NCI-H526 (cell line): ENCODE results near the gene MEN1.

Experiments
- DNase-seq, 2 experiments: peaks; one replicate each; lab custom pipeline; 2025; lab: John Stamatoyannopoulos, UW

MEN1 gene

DNA sequence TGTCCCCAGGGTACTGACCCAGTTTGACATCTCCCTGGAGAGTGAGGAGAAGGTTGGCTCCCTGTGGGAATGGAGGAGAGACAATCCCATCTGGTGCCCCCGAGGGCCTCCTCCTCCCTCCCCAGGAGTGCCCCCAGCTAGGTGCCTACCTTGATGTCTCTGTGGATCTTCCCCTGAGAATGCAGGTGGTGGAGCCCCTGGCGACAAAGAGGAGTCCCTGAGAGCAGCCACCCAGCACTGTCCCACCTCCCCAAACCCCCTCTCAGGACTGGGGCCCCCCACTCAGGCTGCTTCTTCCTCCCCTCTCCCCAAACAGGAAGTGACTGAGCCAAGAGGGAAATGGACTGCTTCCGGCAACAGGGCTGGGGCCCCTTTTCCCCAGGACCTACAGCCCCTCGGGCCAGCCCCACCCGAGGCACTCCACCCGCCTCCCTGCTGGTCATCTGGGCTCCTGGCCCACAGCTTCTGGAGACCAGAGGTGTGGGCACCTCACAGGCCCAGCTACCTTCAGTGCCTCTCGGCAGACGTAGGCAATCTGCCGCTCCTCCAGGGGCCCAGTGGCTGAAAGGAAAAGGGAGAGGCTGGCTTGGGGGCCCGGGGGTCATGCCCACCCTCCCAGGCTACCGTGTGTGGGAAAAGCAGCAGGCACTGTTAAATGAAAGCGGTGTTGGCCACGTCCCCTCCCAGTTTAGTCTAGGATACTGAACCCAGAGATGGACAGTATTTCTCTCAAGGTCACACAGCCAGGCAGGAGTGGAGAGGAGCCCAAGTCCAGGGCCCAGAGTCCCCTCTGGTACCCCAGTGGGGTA, 8.6 kb downstream of the MEN1 start:
- DNase-seq, result no peak

DNA sequence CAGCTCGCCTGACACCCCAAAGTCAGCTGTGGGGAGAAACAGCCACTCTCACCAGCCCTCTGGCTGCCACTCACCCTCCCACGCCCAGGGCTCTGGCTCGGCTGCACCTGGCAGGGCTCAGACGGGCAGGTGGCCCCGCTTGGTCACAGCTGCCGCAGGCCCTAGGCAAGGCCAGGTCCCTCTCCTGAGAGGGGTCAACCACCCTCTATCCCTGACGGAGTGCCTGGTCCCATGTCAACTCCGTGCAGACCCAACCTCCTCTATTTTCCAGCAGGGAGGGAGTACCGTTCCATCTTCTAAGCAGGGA, 9.2 kb downstream of the MEN1 start:
- no peak for DNase-seq

- no peak for DNase-seq
These were observed 9.8 kb downstream of the MEN1 start for GRCh38 chr11:64800303-64801157.

- no peak for DNase-seq
These were observed 10.6 kb downstream of the MEN1 start for GRCh38 chr11:64799623-64800302.

- DNase-seq, result no peak
These were observed 11.1 kb downstream of the MEN1 start for GRCh38 chr11:64799256-64799622.

DNA sequence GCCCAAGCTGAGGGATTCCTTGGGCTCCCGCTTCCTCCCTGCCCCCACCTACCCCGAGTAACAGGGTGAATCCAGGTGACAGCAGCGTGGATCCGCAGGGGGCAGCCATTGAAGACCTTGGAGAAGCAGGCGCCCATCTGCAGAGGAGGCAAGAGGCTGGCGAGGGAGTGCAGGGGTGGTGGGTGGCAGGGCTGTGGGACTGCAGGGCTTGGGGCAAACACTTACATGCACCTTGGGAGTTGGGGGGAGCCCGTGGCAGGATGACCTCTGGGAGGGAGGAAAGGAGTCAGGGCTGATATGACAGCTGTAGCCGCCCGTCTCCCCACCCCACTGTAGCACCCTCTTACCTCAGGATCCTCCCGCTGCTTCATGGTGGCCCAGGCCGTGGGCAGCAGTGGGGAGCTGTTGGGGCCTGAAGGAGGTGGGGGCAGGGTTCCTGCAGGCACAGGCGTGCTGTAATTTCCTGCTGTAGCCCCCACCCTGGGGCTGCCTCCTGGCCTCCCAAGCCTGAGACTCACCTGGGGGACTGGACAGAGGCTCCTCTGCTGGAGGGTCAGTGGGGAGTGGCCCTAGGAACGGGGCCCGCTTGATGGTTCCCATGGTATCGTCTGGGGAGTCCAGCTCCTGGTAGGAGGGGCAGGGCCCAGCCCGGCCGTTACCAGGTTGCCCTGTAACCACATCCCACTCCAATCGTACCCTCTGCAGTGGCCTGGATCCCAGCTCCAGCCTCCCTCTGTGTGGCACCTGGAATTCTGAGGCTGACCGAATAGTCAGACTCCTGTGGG, 13.4 kb downstream of the MEN1 start:
- no peak for DNase-seq

DNA sequence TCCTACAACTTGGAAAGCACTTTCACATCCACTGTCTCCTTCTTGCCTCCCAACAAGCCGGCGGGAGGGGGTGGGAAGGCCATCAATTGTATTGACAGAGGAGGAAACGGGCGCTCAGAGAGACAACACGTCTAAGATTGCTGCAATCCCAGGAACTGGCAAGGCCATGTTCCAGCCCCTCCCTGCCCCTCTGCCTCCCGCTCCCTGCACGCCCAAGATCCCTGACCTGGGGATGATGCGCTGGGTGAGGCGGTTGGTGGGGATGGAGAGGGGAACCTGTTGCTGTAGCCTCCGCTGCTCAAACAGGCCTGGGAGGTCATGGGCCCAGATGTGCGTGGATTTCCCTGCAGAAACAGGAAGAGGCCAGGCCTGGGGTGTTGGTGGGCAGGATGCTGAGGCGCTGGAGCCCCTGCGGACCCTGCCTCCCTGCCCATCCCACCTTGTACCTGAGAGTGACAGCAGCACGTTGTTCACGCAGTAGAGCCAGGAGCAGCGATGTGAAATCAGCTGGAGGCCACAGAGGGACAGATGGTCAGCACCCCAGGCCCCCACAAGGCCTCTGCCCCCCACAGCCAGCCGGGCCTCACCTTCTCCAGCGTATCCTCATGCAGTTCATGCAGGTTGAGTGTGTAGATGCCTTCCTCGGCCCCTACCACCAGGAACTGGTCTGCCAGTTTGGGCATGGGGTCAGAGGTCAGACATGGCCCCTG, 14.1 kb downstream of the MEN1 start:
- DNase-seq, result no peak

DNA sequence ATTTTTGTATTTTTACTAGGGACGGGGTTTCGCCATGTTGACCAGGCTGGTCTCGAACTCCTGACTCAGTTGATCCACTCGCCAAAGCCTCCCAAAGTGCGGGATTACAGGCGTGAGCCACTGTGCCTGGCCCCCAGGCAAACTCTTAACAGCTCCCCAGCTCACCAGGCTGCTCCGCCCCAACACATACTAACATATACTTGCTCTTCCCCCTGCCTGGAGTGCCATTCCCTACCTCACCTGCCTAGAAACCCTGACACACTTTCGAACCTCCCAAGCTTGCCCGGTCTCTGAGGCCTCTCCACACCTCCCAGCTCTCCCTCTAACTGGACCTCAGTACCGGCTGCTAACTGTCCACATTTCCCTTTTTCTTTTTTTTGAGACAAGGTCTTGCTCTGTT, 15.8 kb downstream of the MEN1 start:
- no peak for DNase-seq

DNA sequence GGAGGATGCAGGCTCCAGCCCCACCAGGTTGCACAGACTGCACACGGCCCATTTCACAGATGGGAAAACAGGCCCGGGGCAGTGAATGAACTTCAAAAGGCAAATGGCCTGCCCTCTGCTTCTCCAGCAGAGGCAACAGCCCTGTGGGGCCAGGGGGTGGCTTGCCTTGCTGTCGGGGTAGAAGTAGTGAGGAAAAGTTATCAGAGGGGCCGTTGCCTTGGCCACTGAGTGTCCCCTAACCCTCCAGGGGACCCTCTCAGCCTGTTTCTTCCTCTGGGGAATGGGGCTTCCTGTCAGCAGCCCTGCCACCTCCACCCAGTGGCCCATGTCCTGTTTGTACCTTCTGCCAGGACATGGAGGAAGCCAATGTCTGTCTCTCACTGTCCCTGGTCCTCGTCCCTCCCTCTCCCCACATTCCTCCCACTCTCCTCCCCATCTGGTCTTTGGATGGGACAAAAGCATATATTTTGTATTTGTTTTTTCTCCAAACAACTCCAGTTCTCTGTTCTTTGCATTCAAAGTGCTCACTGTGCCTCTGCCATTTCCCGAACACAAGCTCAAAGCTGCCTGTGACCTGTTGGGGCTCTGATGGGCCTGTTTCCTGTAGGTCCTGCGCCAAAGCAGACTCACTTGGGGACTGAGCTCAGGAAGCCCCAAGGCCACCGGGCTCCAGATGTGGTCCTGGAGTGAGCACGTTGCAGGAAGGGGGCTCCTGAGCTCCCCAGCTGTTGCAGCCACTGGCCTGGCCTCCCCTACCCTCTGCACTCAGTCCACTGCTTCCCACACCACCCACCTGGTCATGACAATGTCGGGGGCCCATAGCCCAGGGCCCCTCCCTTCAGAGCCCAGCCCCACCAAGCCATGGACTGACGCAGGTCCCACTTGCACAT, 16.8 kb downstream of the MEN1 start:
- DNase-seq, result no peak

DNA sequence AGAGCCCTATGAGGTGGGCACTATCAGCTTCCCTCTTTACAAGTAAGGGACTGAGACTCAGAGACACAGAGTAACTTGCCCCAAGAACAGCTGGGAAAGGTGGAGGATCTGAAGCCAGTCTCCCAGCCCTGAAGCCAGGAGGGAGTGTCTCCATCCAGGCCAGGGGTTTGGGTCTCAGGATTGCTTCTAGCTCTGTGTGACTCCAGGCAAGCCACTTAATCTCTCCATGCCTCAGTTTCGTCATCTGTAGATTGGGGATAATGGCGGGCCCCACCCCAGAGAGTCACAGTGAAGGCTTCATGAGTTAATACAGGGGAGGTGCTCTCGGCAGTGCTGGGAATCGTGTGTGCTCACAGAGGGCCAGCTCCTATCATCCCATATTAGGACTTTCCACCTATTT, 17.9 kb downstream of the MEN1 start:
- DNase-seq, result no peak

GRCh38 chr11:64791781-64792291, 18.5 kb downstream of the MEN1 start:
- DNase-seq, result no peak

DNA sequence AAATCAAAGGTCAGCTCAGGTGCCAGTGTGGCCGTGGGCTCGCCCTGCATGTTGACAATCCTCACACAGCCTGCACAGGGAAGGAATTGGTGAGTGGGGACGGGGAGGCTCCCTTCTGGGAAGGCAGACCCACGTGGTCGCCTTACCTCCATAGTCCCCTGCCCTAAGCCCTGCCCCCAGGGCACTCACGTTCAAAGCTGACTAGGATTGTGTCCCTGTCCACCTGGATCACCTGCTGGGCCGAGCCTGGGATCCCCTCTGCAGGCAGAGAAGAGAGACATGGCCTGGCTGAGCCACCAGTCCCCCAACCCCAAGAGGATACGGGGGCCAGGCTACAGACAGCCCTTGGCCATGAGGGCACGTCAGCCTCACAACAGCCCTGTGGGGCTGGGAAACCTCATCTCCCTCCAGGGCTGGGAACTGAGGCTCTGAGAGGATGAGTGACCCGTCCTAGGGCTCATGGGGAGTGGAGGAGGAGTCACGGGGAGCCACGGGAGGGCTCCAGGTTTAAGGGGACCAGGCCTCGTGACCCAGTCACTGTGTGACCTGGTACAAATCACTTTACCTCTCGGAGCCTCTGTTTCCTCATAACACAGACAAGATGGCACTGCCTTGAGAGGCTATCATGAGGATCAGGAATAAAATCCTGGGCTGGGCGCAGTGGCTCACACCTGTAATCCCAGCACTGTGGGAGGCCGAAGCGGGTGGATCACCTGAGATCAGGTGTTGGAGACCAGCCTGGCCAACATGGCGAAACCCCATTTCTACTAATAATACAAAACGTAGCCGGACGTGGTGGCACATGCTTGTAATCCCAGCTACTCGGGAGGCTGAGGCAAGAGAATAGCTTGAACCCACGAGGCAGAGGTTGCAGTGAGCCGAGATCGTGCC, 19.9 kb downstream of the MEN1 start:
- DNase-seq, result no peak

GRCh38 chr11:64789331-64790204, 20.8 kb downstream of the MEN1 start:
- DNase-seq, result no peak

GRCh38 chr11:64788321-64789215, 21.8 kb downstream of the MEN1 start:
- DNase-seq, result no peak

DNA sequence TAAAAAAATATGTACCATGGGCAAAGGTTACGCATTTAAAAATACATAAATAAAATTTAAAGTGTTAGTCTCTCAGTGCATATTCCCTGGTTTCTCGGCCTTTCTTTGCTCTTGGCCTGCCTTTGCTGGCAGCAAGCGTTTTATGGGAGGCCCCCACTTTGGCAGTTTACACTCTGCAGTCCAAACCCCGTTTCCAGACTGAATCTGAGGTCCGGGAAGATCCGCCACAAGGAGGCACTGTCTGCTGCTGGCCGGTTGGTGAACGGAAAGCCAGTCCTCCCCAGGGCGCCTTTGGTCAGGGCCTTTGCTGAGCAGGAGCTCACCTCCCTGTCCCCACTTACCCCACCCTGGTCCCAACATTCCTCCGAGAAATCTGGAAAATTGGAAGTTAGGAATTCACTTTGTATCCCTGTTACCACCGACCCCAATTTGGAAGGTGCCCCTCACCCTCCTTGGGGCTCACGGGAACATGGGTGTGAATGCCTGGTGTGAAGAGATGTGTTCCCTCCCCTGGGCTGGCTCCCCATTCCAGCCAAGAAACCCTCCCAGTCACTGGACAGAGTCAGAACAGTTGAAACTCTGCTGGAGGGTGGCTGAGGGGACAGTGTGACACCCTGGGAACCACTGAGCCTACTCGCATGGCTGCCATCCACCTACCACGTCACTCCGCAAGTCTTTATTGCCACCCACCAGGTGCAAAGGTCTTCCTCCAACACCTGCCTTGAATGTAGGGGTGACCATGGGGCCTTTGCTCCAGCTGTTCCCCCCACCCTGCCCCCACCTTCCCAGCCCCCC, 22.6 kb downstream of the MEN1 start:
- peak; percentile 34 to 79 for DNase-seq

DNA sequence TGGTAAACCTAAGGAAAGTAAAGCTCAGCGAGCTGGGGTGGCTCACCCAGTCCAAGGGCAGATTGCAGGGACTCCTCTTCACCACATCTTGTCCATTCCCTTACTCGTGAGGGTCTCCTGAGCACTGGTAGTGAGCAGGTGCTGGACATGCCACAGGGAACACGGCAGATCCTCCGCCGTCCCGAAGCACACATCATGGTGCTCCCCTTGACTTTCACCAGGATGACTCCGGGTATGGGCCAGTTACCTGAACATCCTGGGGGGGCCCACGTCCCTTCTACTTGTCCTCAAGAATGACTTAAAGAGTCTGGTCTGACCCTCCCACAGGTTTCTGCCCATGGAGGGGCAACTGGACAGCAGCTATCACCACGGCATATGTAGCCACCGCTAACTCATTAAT, 24.0 kb downstream of the MEN1 start:
- DNase-seq, result no peak
